GM23248 (cell line): ENCODE measurements around the gene RPL27.

Experiments
- EZH2 ChIP-seq: fragments of 200-600 bp; sonication (generic); IDR thresholded peaks from 2 replicates; pipeline ENCODE4 v1.6.1; 2018; ENCODE audit warnings: antibody characterized with exemption, mild to moderate bottlenecking; ENCODE audit not compliant: insufficient read depth, poor library complexity, severe bottlenecking
- EZH2phosphoT487 ChIP-seq: fragments of 200-600 bp; sonication (generic); IDR thresholded peaks from 2 replicates; pipeline ENCODE4 v1.6.1; 2018; ENCODE audit warnings: antibody characterized with exemption, moderate library complexity, mild to moderate bottlenecking, low read depth; ENCODE audit not compliant: insufficient read depth

- no peak for TF ChIP-seq EZH2
- no peak for TF ChIP-seq EZH2phosphoT487
Observed at GRCh38 chr17:43018932-43019331, 20.7 kb downstream of the RPL27 start.
